Activated T-cell treated with anti-CD3 and anti-CD28 coated beads, Interleukin-2, amount 50 U/mL, for 4 hours (primary cell): ENCODE results near the gene POM121L12. TPM values are rescaled to one million over a fixed set of nuclear protein-coding genes. Genes with fewer than 3 reads are reported as not detected.

ENCODE experiments used
- ATAC-seq, 2 donors: fragments of 200-7000 bp; cut with Tn5 transposase; one replicate each; pipeline ENCODE4 v1.10.0; 2021
- DNase-seq: peaks from one replicate; pipeline ENCODE4 v3.0.0-alpha.2; 2020
- H3K27me3 Mint-ChIP-seq: one replicate; pipeline ENCODE4 v1.8.0; 2021; ENCODE audit warnings: low read depth, mixed read lengths
- H3K36me3 Mint-ChIP-seq: one replicate; pipeline ENCODE4 v1.8.0; 2022; ENCODE audit warnings: mixed read lengths; ENCODE audit not compliant: insufficient read depth
- H3K4me1 Mint-ChIP-seq: one replicate; pipeline ENCODE4 v1.8.0; 2021; ENCODE audit warnings: low read depth, mixed read lengths
- H3K4me3 Mint-ChIP-seq: one replicate; pipeline ENCODE4 v1.8.0; 2021; ENCODE audit warnings: mild to moderate bottlenecking, moderate library complexity, mixed read lengths
- H3K9me3 Mint-ChIP-seq: one replicate; pipeline ENCODE4 v1.8.0; 2021; ENCODE audit warnings: mixed read lengths
- total RNA-seq, 3 donors: library from RNA; stranded (reverse); gene quantifications; one replicate each; pipeline ENCODE4 v1.2.1, GENCODE V29; 2021

The POM121L12 gene
- total RNA-seq, 3 donors from 2014 or later = not detected

DNA sequence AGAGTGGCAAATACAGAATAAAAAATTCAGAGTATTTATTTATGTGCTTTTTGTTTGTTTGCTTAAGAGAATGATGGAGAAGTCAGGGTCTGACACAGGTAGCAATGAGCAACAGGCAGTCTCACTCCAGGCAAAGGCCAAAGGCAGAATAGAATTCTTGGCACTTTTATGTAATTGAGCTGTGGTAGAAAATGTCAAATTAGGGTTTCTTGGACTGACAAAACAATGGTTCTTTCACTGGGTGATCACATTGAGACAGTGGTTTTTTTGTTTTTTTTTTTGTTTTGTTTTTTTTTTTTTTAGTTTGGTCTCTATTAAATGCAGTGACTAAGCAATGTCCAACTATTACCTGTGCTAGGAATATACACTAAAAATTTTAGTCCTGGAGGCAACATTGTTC lies 27.4 kb downstream of the POM121L12 start:
- Mint-ChIP-seq H3K4me3 (no peak overlapping the region), H3K36me3 (no peaks in the 10 kb centered on the region), H3K27me3 (no peaks in the 10 kb centered on the region), H3K9me3 (peaks cover 31% of the 10 kb centered on the region), H3K4me1 (no peaks in the 10 kb centered on the region)
- no peak for DNase-seq
- ATAC-seq = no peak

GRCh38 chr7:53068673-53069072 lies 33.2 kb downstream of the POM121L12 start:
- no peaks in the 10 kb centered on the region for H3K4me1 Mint-ChIP-seq
- no peak for DNase-seq
- H3K9me3 Mint-ChIP-seq = peaks cover 8% of the 10 kb centered on the region

DNA sequence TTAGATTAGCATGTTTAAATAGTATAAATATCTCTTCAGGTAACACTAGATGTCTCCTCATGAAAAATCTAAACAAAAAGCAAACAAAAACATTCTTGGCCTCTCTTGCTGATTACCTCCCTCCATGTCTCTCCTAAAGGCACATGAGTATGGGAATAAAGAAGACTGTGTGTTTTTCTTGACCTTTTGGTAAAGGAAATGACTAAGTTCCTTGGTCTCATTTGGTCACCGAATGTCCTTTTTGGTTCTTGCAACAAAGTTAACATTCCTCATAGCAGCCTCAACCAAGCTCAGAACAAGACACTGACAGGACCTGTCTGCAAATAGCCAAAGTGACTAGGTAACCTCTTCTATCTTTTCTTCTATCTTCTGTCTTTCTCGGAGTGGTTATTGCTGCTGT lies 35.5 kb downstream of the POM121L12 start:
- H3K4me1 Mint-ChIP-seq = no peaks in the 10 kb centered on the region
- H3K27me3 Mint-ChIP-seq = no peaks in the 10 kb centered on the region
- no peak overlapping the region for H3K4me3 Mint-ChIP-seq
- ATAC-seq = no peak
- peaks cover 11% of the 10 kb centered on the region for H3K9me3 Mint-ChIP-seq
- no peak for DNase-seq
- no peaks in the 10 kb centered on the region for H3K36me3 Mint-ChIP-seq

More at GRCh38 chr7:53068673-53069072, 33.2 kb downstream of the POM121L12 start:
- Mint-ChIP-seq H3K36me3 (no peaks in the 10 kb centered on the region), H3K27me3 (no peaks in the 10 kb centered on the region), H3K4me3 (no peak overlapping the region)
- no peak for ATAC-seq
